Mesenchymal stem cell (in vitro differentiated cells and primary cell): ENCODE measurements around the gene RCL1.
A peak's percentile ranks its signal among the peaks of the same experiment; 100 is the strongest.

ENCODE experiments used
- DNase-seq: peaks from one replicate; pipeline ENCODE4 v3.0.0-alpha.2; 2013
- H2AFZ ChIP-seq: one replicate; pipeline ENCODE4 v1.6.1; 2013; ENCODE audit warnings: low read depth, mild to moderate bottlenecking, control low read depth, inconsistent platforms, low read length, moderate library complexity
- H2AK5ac ChIP-seq: 2 replicates; pipeline ENCODE4 v1.6.1; 2013; ENCODE audit warnings: low read length, moderate library complexity, mild to moderate bottlenecking, inconsistent platforms; ENCODE audit not compliant: severe bottlenecking
- H2BK120ac ChIP-seq: one replicate; pipeline ENCODE4 v1.6.1; 2013; ENCODE audit warnings: low read depth, mild to moderate bottlenecking, inconsistent platforms, low read length, moderate library complexity
- H2BK12ac ChIP-seq, 2 experiments: one replicate each; pipeline ENCODE4 v1.6.1; 2013; ENCODE audit warnings: inconsistent platforms in 2 of 2, low read length in 2 of 2, mild to moderate bottlenecking in 2 of 2, moderate library complexity in 2 of 2, control low read depth in 1 of 2
- H2BK15ac ChIP-seq: one replicate; pipeline ENCODE4 v1.6.1; 2013; ENCODE audit warnings: mild to moderate bottlenecking, low read depth, inconsistent platforms; ENCODE audit not compliant: poor library complexity, severe bottlenecking
- H2BK5ac ChIP-seq: 2 replicates; pipeline ENCODE4 v1.6.1; 2013; ENCODE audit warnings: low read depth, mild to moderate bottlenecking, low read length, control low read depth, inconsistent platforms; ENCODE audit not compliant: poor library complexity, severe bottlenecking
- H3K14ac ChIP-seq, 2 experiments: one replicate each; pipeline ENCODE4 v1.6.1; 2013; ENCODE audit warnings: inconsistent platforms in 2 of 2, low read length in 2 of 2, control low read depth in 1 of 2, mild to moderate bottlenecking in 1 of 2, moderate library complexity in 1 of 2
- H3K18ac ChIP-seq, 2 experiments: one replicate each; pipeline ENCODE4 v1.6.1; 2013; ENCODE audit warnings: inconsistent platforms in 2 of 2, low read length in 2 of 2, control low read depth in 1 of 2, low read depth in 1 of 2, mild to moderate bottlenecking in 1 of 2
- H3K23ac ChIP-seq, 2 experiments: one replicate each; pipeline ENCODE4 v1.6.1; 2013; ENCODE audit warnings: inconsistent platforms in 2 of 2, low read length in 2 of 2, mild to moderate bottlenecking in 2 of 2, moderate library complexity in 2 of 2, control low read depth in 1 of 2
- H3K27ac ChIP-seq: 2 replicates; pipeline ENCODE4 v1.5.1; 2013; ENCODE audit warnings: mild to moderate bottlenecking, moderate library complexity, low read length, control low read depth, inconsistent platforms; ENCODE audit not compliant: poor library complexity, severe bottlenecking
- H3K27me3 ChIP-seq, 2 experiments: 2 replicates each; pipeline versions ENCODE4 v1.6.1 to v1.7.0; 2013; ENCODE audit warnings: low read length in 2 of 2, mild to moderate bottlenecking in 2 of 2, moderate library complexity in 2 of 2, control low read depth in 1 of 2, inconsistent platforms in 1 of 2; ENCODE audit not compliant: control insufficient read depth in 1 of 2, insufficient read depth in 1 of 2
- H3K36me3 ChIP-seq, 2 experiments: 2 replicates each; pipeline versions ENCODE4 v1.6.1 to v1.7.0; 2013; ENCODE audit warnings: low read length in 2 of 2, control low read depth in 1 of 2, inconsistent platforms in 1 of 2, low read depth in 1 of 2, mild to moderate bottlenecking in 1 of 2; ENCODE audit not compliant: insufficient read depth in 2 of 2, control insufficient read depth in 1 of 2
- H3K4ac ChIP-seq, 2 experiments: one replicate each; pipeline ENCODE4 v1.6.1; 2013; ENCODE audit warnings: inconsistent platforms in 2 of 2, low read length in 2 of 2, mild to moderate bottlenecking in 2 of 2, moderate library complexity in 2 of 2, control low read depth in 1 of 2, low read depth in 1 of 2
- H3K4me1 ChIP-seq: 2 replicates; pipeline ENCODE4 v1.6.1; 2013; ENCODE audit warnings: low read depth, low read length, control low read depth; ENCODE audit not compliant: control insufficient read depth, insufficient read depth
- H3K4me2 ChIP-seq: 2 replicates; pipeline ENCODE4 v1.6.1; 2013; ENCODE audit warnings: low read length, mild to moderate bottlenecking, inconsistent platforms; ENCODE audit not compliant: poor library complexity, severe bottlenecking
- H3K4me3 ChIP-seq, 2 experiments: 2 replicates each; pipeline versions ENCODE4 v1.5.1 to v1.7.0; 2013; ENCODE audit warnings: low read length in 2 of 2, mild to moderate bottlenecking in 2 of 2, control low read depth in 1 of 2, low read depth in 1 of 2; ENCODE audit not compliant: insufficient read depth in 1 of 2
- H3K79me1 ChIP-seq: replicated peaks from 2 replicates; pipeline ENCODE4 v1.6.1; 2013; ENCODE audit warnings: mild to moderate bottlenecking, control low read depth, low read length, inconsistent platforms; ENCODE audit not compliant: poor library complexity, severe bottlenecking
- H3K9ac ChIP-seq: 2 replicates; pipeline ENCODE4 v1.7.0; 2013; ENCODE audit warnings: mild to moderate bottlenecking, low read length, moderate library complexity
- H3K9me3 ChIP-seq: 2 replicates; pipeline ENCODE4 v1.7.0; 2013; ENCODE audit warnings: mild to moderate bottlenecking, low read length; ENCODE audit not compliant: control insufficient read depth
- H4K8ac ChIP-seq: one replicate; pipeline ENCODE4 v1.6.1; 2013; ENCODE audit warnings: inconsistent platforms, mild to moderate bottlenecking, low read length, moderate library complexity
- H4K91ac ChIP-seq: one replicate; pipeline ENCODE4 v1.6.1; 2013; ENCODE audit warnings: mild to moderate bottlenecking, low read length, inconsistent platforms
- WGBS: methylation state at CpG from one replicate; pipeline ENCODE4 v1.1.7; 2013; ENCODE audit warnings: mixed read lengths; 5-methylcytosine and 5-hydroxymethylcytosine counted together

Gene RCL1

GRCh38 chr9:4887556-4887955 is 94.8 kb downstream of the RCL1 start:
- Histone ChIP-seq H3K9me3 (no peaks in the 10 kb centered on the region), H3K18ac (no peak overlapping the region), H3K4me1 (peaks cover 5% of the 10 kb centered on the region), H2AFZ (no peak overlapping the region), H3K4me2 (no peak overlapping the region), H3K23ac (no peak overlapping the region), H3K14ac (no peak overlapping the region), H3K4me3 (peak overlapping the region in 1 of 2 experiments; percentile 16), H4K91ac (no peak overlapping the region), H2BK15ac (no peak overlapping the region), H2BK12ac (no peak overlapping the region), H3K4ac (no peak overlapping the region), H3K79me1 (no peaks in the 10 kb centered on the region), H3K9ac (no peak overlapping the region), H2BK5ac (no peak overlapping the region), H2AK5ac (no peak overlapping the region), H4K8ac (no peak overlapping the region), H3K36me3 (no peaks in the 10 kb centered on the region), H3K27ac (peak overlapping the region; percentile 15), H2BK120ac (no peak overlapping the region), H3K27me3 (no peaks in the 10 kb centered on the region)
- DNase-seq: no peak
- 92% methylated on average over 4 of the region's 4 CpGs for WGBS

DNA sequence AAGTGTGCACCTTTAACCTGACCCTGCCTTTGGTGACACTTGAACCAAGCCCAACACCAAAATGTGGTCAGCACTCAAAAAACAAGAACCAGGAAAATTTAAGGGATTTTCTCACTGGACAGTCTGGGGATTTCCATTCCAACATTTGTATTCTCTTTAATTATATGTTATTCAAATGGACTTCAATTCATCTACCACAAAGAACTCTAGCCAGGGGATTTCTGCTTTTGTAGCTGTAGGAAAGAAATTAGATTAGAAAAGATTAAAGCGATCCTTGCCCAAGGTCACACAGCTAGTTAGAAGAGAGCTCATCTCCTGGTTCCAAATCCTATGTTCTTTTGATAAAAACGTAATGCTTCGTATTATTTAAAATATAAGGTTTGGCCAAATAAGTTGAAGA is 97.5 kb downstream of the RCL1 start:
- Histone ChIP-seq H3K79me1 (no peaks in the 10 kb centered on the region), H3K4ac (no peak overlapping the region), H3K9ac (no peak overlapping the region), H4K8ac (no peak overlapping the region), H3K27me3 (no peaks in the 10 kb centered on the region), H2BK5ac (peak overlapping the region; percentile 81), H3K14ac (no peak overlapping the region), H3K23ac (no peak overlapping the region), H4K91ac (no peak overlapping the region), H3K4me3 (no peak overlapping the region), H3K18ac (no peak overlapping the region), H2BK12ac (no peak overlapping the region), H3K9me3 (no peaks in the 10 kb centered on the region), H2BK15ac (no peak overlapping the region), H2BK120ac (no peak overlapping the region), H2AK5ac (peak overlapping the region; percentile 71), H3K4me1 (peaks cover 5% of the 10 kb centered on the region), H3K36me3 (no peaks in the 10 kb centered on the region), H3K27ac (no peak overlapping the region), H3K4me2 (no peak overlapping the region), H2AFZ (no peak overlapping the region)
- WGBS: 100% methylated on average over 3 of the region's 3 CpGs
- no peak for DNase-seq

- no peak overlapping the region for H3K18ac ChIP-seq
- H4K91ac ChIP-seq: no peak overlapping the region
- no peak overlapping the region for H4K8ac ChIP-seq
- no peak overlapping the region for H3K4me2 ChIP-seq
- H2AFZ ChIP-seq: no peak overlapping the region
- no peak overlapping the region for H2BK15ac ChIP-seq
- H3K4me1 ChIP-seq: peaks cover 3% of the 10 kb centered on the region
- no peaks in the 10 kb centered on the region for H3K79me1 ChIP-seq
- H3K9me3 ChIP-seq: no peaks in the 10 kb centered on the region
- 50% methylated on average over 2 of the region's 2 CpGs for WGBS
- no peaks in the 10 kb centered on the region for H3K36me3 ChIP-seq
- H2BK5ac ChIP-seq: no peak overlapping the region
- H3K27me3 ChIP-seq: no peaks in the 10 kb centered on the region
- H3K9ac ChIP-seq: no peak overlapping the region
- H2BK12ac ChIP-seq: no peak overlapping the region
- H3K14ac ChIP-seq: no peak overlapping the region
- H3K4me3 ChIP-seq: no peak overlapping the region
- H3K27ac ChIP-seq: no peak overlapping the region
- H3K4ac ChIP-seq: no peak overlapping the region
- no peak for DNase-seq
- no peak overlapping the region for H2AK5ac ChIP-seq
- H2BK120ac ChIP-seq: no peak overlapping the region
- no peak overlapping the region for H3K23ac ChIP-seq
Measured at GRCh38 chr9:4890929-4891328, 98.2 kb downstream of the RCL1 start.

DNA sequence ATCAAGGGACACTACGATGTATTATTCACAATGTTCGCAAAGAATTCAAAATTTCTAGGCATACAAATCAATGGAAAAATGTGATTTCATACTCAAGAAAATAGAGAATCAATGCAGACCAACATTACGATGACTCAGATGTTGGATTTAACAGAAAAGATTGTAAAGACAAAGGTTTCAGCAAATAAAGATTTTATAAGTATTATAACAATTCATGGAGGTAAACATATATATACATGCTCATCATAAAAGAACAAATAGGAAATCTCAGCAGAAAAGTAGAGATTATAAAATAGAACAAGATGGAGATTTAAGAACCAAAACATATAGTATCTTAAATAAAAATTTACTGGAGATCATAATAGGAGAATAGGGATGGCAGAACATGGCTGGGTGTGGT is 98.9 kb downstream of the RCL1 start:
- H3K79me1 ChIP-seq: no peaks in the 10 kb centered on the region
- H3K36me3 ChIP-seq: no peaks in the 10 kb centered on the region
- H3K9me3 ChIP-seq: no peaks in the 10 kb centered on the region
- DNase-seq: no peak
- no peak overlapping the region for H3K9ac ChIP-seq
- H3K14ac ChIP-seq: no peak overlapping the region
- no peak overlapping the region for H2BK120ac ChIP-seq
- no peak overlapping the region for H2AK5ac ChIP-seq
- WGBS: 100% methylated on average over 1 of the region's 3 CpGs
- no peak overlapping the region for H4K8ac ChIP-seq
- H3K27ac ChIP-seq: no peak overlapping the region
- no peak overlapping the region for H3K4me2 ChIP-seq
- H3K4me3 ChIP-seq: no peak overlapping the region
- no peak overlapping the region for H3K4ac ChIP-seq
- no peaks in the 10 kb centered on the region for H3K27me3 ChIP-seq
- no peak overlapping the region for H2BK5ac ChIP-seq
- H2BK12ac ChIP-seq: no peak overlapping the region
- H3K18ac ChIP-seq: no peak overlapping the region
- H4K91ac ChIP-seq: no peak overlapping the region
- no peak overlapping the region for H2AFZ ChIP-seq
- H2BK15ac ChIP-seq: no peak overlapping the region
- H3K23ac ChIP-seq: no peak overlapping the region
- peaks cover 3% of the 10 kb centered on the region for H3K4me1 ChIP-seq
